Right kidney (tissue), 9 donors: ENCODE results near the gene CCER1.
"Not testable (repeated sequence)": the region's sequence is repeated elsewhere in the genome, so short reads cannot be mapped to it uniquely, and the experiment has no call there.

Experiments
- DNase-seq: peaks from one replicate; pipeline ENCODE4 v3.0.0-alpha.2; 2016
- long read RNA-seq, 8 donors: transcript quantifications; one replicate each; lab custom pipeline, GENCODE V29; 2026

The CCER1 gene, protein sequence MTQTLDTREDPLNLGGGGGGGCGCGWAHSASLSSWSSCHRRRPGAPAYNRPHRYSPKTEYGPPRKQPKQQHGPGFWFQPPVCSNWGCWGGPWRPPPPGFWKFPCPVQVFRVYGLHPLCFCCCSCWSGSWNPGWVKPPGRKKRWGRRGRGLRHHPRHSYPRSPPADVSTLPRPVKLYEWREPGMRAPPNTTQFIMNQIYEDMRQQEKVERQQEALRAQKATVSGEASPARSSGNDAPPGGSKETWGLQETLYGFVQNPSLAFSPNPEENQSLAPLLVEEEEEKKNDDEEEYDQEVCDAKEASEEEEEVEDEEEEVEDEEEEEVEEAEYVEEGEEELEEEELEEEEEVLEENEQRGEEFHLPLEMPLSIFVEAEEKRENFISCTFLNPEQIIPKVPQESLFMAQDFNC
- long read RNA-seq, donor 1, result 0 reads
- long read RNA-seq, donor 2, result 0 reads
- long read RNA-seq, donor 3, result 0 reads
- long read RNA-seq, donor 4, result 0 reads
- long read RNA-seq, donor 5, result 0 reads
- long read RNA-seq, donor 6, result 0 reads
- long read RNA-seq, donor 7, result 0 reads
- long read RNA-seq, donor 8, result 0 reads

GRCh38 chr12:90954921-90955320, at the start of gene CCER1:
TSS of gene CCER1 (minus strand) at chr12:90955176. CDS start at chr12:90954742, 434 bp downstream.
- no peak for DNase-seq

DNA sequence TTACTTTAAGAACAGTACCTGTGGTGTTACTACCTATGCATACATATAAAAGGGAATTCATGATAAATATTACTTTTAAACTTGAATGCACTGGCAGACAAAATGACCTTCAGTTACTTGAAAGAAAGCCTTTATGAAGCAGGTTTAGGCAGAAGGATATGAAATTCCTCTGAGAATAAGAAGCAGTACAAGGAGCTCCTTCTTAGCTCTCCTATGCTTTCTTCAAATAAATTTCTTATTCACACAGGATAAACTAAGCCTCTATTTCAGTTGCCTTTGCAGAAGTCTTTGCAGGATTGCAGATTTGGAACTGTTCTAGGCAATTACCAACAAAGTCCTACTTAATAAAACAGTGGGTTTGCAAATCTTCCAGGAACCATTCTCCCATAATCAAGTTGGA, 48.8 kb upstream of the CCER1 start:
- no peak for DNase-seq

- no peak for DNase-seq
These were observed 46.3 kb upstream of the CCER1 start for GRCh38 chr12:91001306-91001705.

DNA sequence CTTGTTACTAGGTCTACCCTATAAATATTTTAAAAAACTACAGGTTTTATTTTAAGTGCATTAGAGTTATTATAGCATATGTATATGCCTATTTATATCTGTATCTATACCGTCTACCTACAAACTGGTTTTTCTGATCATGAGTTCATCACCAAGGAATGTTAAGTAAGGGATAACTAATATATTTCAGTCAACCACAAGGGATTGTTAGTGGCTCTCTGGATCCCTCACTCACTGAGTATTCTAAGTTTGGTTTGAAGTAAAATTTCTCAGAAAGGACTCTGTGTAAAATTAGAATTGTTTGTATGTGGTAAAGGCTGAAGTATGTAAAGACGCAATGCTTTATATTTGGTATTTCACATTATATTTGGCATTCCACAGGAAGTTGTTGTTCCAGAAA, 45.0 kb upstream of the CCER1 start:
- no peak for DNase-seq

- DNase-seq, result no peak
These were observed 44.6 kb upstream of the CCER1 start for GRCh38 chr12:90999527-90999926.

DNA sequence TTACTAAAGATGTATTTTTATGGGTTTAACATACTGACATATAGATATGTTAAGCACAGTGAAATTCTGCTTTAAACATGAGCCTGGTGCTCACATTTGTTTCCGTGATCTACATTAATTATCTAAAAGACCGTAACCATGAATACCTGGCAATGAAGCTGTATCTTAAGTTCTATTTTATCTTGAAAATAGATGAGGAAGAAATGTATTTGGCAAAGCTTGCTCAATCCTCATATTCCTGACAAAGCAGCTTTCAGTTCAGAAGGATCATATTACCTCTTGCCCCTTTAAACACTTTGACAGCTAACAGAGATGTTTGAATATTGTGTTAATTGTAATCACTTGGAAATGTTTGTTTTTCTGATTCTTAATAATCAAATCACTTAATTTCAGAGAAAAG, 40.0 kb upstream of the CCER1 start:
- no peak for DNase-seq

DNA sequence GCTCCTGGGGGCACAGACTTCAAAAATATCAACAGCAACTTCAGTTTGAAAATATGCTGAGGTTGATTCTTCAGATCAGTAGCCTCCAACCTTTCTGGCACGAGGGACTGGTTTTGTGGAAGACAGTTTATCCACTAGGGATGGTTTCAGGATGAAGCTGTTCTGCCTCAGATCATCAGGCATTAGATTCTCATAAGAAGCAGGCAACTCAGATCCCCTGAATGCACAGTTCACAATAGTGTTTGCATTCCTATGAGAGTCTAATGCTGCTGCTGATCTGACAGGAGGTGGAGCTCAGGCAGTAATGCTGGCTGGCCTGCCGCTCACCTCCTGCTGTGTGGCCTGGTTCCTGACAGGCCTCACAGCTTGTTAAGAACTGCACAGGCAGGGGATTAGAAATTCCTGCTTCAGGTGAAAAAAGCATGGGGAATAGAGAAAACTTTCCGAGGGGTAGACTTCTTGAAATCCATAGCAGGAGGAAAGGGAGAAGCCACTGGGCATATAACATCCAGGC, 37.0 kb upstream of the CCER1 start:
- no peak for DNase-seq

- no peak for DNase-seq
These were observed 35.6 kb upstream of the CCER1 start for GRCh38 chr12:90990611-90991010.

DNA sequence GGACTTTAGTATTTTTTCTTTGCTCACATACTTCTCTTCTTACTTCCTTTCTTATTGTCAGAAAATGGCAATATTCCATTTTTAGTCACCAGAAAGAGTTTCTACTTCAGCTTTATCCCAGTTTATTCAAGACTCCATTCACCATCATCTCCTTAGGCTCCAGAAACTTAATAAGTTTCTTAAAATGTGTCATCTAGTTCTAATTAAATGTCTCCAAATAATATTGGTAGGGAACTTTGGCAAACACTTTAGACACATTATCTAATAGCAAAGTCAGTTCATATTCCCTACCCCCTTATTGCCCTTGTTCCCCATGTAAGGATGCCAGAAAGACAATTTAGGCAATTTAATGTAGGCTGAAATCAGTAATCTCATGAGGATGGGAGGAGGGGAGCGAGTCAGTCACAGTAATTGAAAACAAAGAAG, 34.7 kb upstream of the CCER1 start:
- no peak for DNase-seq

- DNase-seq, result no peak
These were observed 32.5 kb upstream of the CCER1 start for GRCh38 chr12:90987520-90987919.

GRCh38 chr12:90987101-90987500, 32.1 kb upstream of the CCER1 start:
- DNase-seq, result no peak

GRCh38 chr12:90985331-90985730, 30.4 kb upstream of the CCER1 start:
- DNase-seq, result not testable (repeated sequence)

GRCh38 chr12:90984114-90984513, 29.1 kb upstream of the CCER1 start:
- no peak for DNase-seq

GRCh38 chr12:90982170-90982569, 27.2 kb upstream of the CCER1 start:
- DNase-seq, result no peak

DNA sequence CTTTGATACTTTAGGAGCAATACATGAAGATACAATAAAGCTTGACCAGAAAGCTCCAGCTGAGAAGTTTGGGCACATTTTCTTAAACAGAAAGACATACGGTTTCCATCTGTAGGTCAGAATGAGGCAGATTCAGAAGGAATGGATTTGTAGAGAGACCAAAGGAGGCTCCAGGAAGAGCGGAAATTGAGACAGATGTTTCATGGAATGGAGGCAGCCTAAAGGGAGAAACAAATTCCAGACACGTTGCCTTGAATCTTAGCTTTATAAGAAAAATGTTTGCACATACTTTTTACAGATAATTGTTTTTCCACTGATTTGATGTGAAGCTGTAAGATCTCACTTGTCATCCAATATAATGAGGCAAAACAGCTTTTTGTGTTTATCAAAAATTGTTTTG, 25.0 kb upstream of the CCER1 start:
- no peak for DNase-seq

GRCh38 chr12:90979019-90979418, 24.0 kb upstream of the CCER1 start:
- DNase-seq, result no peak

- DNase-seq, result peak; percentile 19
These were observed 23.3 kb upstream of the CCER1 start for GRCh38 chr12:90978117-90978770.

DNA sequence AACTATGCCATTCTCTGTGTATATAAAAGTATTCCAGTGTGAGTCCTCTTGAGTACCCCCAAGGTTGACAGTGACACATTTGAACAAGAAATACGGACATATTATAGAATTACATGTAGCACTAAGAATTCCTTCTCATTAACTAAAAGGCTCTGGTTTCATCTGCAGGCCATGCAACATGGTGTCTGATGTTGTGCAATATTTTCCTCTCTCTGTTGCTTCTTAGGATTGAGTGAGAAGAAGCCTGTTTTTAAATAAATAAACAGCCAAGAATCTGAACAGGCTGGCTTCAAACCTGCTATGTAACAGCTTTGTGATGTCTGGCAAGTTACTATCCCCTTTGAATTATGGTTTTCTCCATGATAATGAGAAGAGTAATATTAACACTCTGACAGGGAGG, 22.2 kb upstream of the CCER1 start:
- no peak for DNase-seq

GRCh38 chr12:90974286-90974685, 19.3 kb upstream of the CCER1 start:
- DNase-seq, result no peak

DNA sequence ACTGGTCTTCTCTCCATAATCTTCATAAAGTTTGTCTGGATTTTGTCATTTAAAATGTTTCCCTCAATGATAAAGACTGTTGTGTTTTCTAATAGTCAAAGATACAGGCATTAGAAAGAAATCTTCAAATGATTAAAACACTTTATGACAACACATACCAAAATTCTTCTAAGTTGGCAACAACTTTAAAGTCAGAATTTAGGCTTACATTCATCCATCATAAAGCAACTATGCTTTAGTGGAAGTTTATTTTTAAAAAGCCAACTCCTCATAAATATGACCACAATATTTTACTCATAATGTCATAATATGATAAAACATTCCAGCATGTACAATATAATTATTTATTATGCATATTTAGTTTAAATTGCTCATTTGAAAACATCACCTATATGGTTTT, 17.2 kb upstream of the CCER1 start:
- no peak for DNase-seq

- no peak for DNase-seq
These were observed 15.9 kb upstream of the CCER1 start for GRCh38 chr12:90970911-90971310.

DNA sequence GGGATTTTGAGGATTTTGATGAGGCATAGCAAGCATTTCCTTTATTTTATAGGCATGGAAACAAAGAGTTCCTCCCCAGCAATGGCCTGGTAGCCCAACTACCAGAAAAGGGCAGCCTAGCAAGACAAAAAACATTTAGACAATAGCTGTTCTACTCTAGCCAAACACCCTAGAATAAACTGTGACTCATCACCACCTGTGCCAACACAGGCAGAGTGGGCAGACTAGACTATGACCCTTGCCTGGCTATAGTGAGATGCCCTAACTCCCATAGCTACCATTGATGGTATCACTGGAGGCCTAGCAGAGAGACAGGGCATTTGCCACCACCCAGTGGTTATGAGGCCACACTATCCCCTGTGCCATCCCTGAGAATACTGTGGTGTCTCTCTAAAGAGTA, 15.5 kb upstream of the CCER1 start:
- no peak for DNase-seq

GRCh38 chr12:90969851-90970250, 14.9 kb upstream of the CCER1 start:
- no peak for DNase-seq

GRCh38 chr12:90969346-90969745, 14.4 kb upstream of the CCER1 start:
- no peak for DNase-seq
